Muscle layer of colon (tissue), 2 donors: Measurements from ENCODE around the gene MAML2.

Experiments used
- H3K27ac ChIP-seq: one replicate; pipeline ENCODE4 v1.7.0; 2013; ENCODE audit warnings: low read depth, mild to moderate bottlenecking, low read length, moderate library complexity
- H3K27me3 ChIP-seq, 2 donors: one replicate each; pipeline ENCODE4 v1.7.0; 2013; ENCODE audit warnings: low read length in 2 of 2, mild to moderate bottlenecking in 2 of 2; ENCODE audit not compliant: insufficient read depth in 2 of 2, control insufficient read depth in 1 of 2
- H3K36me3 ChIP-seq: one replicate; pipeline ENCODE4 v1.7.0; 2013; ENCODE audit warnings: mild to moderate bottlenecking, low read length; ENCODE audit not compliant: insufficient read depth
- H3K4me1 ChIP-seq: one replicate; pipeline ENCODE4 v1.7.0; 2013; ENCODE audit warnings: mild to moderate bottlenecking, low read length; ENCODE audit not compliant: insufficient read depth
- H3K4me3 ChIP-seq, 2 donors: one replicate each; pipeline ENCODE4 v1.7.0; 2013; ENCODE audit warnings: low read length in 2 of 2, low read depth in 1 of 2, mild to moderate bottlenecking in 1 of 2, moderate library complexity in 1 of 2
- H3K9ac ChIP-seq: one replicate; pipeline ENCODE4 v1.7.0; 2013; ENCODE audit warnings: low read length
- H3K9me3 ChIP-seq: one replicate; pipeline ENCODE4 v1.7.0; 2013; ENCODE audit warnings: mild to moderate bottlenecking, low read length
- donor health status: abdominal sarcoma.
- donor health status: Adenocarcinoma of cecum.

The MAML2 gene

DNA sequence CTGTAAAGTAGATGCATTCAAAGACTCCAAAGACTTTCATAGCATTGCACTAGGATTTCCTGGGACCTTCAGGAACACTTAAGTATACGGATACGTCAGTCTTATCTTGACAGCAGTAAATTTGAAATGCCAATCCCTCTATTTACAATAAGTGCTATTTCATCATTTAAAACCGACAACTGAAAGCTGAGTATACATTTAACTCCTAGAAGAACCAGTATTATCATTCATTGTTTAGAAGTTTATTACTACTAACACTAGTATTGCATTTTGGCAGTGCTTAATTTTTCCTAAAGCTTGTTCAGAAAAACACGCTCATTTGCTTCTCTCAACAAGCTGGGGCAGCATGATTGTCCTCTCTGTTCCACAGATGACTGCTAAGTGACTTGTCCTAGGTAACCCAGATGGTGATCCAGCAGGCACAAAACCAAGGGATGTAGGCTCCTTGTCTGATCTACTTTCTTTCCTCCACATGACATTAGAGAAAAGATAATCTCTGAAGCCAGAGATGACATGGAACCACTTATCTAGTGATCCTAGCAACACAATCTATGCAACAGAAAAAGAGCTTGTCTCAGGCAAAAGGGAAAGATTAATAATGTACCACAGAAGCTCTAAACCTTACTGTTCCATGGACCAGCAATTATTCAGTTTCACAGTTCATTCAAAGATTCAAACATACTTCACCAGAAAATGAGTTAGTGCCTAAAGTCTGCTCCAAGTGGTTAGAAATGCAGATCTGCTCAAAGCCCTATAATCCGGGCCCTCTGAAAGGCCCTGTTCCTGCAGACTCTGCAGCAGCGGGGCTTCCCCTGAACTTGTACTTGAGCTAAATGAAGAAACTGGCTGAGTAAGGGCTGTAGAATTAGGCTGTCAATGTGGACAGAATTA, 5.2 kb downstream of the MAML2 start:
- Histone ChIP-seq H3K27me3 (no peaks in the 10 kb centered on the region), H3K9me3 (no peaks in the 10 kb centered on the region), H3K4me1 (peaks cover 39% of the 10 kb centered on the region), H3K4me3 (peak overlapping the region in 1 of 2 donors; percentile 9), H3K36me3 (no peaks in the 10 kb centered on the region), H3K27ac (no peak overlapping the region), H3K9ac (no peak overlapping the region)

DNA sequence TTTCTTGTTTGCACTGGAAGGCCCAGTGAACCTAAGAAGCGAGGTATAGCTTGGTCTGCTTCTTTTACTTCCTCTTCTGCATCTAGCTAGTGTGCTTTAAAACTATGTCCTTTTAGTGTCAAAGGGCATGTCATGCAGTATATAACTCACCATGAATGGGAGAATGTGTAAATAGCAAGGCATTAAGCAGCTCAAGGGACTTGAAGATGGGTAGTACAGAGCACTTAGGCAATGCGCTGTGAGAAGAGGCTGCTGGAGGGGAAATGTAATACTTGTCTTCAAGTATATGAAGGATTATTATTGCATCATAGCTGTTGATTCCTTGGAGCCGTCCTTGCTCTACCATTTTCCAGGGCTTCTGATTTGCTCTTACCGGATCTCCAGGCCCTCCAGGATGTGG, 7.6 kb downstream of the MAML2 start:
- Histone ChIP-seq H3K4me3 (no peak overlapping the region), H3K4me1 (peaks cover 31% of the 10 kb centered on the region), H3K36me3 (no peaks in the 10 kb centered on the region), H3K27ac (no peak overlapping the region), H3K27me3 (no peaks in the 10 kb centered on the region), H3K9ac (no peak overlapping the region), H3K9me3 (no peaks in the 10 kb centered on the region)

DNA sequence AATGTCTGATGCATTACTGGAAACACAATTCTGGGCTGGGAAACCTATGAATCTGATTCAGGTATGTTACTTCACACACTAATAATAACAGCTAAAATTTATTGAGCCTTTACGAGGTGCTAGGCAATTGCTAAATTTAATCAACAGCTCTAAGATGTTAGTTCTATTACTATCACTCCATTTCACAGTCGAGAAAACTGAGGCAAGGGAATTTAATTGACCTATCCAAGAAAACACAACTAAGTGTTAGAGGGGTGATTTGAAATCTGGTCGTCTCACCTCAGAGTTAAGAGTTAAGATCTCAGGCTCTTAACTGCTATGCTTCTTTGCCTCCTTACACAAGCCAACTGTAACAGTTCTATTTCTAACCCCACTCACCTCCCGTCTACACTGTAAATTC, 8.8 kb downstream of the MAML2 start:
- Histone ChIP-seq H3K4me3 (no peak overlapping the region), H3K36me3 (no peaks in the 10 kb centered on the region), H3K9me3 (no peaks in the 10 kb centered on the region), H3K9ac (no peak overlapping the region), H3K27me3 (no peaks in the 10 kb centered on the region), H3K27ac (no peak overlapping the region), H3K4me1 (peaks cover 19% of the 10 kb centered on the region)

DNA sequence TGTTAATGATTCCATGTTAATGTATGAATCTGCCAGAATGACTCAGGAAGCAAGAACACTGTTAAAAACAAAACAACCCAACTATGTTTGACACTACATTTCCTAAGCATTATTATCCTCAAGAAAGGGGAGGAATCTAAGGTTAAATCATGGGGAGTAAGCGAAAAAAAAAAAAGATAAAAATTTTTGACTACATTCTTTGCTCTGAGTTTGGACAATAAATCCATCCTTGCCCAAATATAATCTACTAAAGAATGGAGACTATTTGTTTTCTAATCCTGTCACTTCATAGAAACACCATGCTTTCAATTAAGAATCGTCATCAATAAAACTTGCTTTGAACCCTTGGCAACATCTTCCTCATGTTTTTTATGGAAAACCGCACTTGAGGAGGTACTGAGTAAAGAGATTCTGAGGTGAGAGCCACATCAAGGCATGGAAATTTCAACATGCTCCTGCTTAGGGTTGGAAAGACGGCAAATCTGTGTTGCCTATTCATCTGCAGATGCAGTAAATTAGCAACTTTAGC, 9.7 kb downstream of the MAML2 start:
- H3K27ac ChIP-seq = no peak overlapping the region
- no peaks in the 10 kb centered on the region for H3K27me3 ChIP-seq
- no peaks in the 10 kb centered on the region for H3K36me3 ChIP-seq
- no peak overlapping the region for H3K4me3 ChIP-seq
- no peaks in the 10 kb centered on the region for H3K9me3 ChIP-seq
- H3K9ac ChIP-seq = no peak overlapping the region
- peaks cover 12% of the 10 kb centered on the region for H3K4me1 ChIP-seq

DNA sequence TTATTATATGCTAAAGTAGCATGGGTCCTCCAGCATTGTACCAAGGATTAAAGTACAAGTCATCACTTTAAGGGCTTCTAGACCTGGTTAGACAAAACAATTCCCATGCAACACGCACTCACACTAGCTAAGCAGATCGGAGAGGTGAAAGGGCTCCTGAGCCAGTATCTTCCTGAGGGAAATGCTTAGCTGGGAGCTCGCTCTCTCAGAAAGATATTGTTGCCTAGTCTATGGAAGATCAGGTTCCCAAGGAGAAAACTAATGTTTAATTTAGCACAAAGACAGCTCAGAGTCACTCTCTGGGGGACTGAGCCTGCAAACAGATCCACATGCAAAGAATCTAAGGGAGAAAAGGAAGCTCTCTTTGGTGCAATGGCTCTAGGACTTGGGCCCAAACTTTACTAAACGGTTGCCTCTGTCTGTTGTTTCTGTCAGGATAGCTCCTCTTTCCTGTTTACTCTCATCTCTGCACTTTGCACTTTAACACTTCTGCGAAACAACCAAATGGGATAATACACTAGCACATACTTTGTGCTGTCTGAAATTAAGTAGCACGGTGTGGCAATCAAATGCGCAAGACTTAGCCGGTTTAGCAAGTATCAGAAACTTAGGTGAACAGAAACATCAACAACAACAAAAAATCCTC, 10.7 kb downstream of the MAML2 start:
- H3K9me3 ChIP-seq = no peaks in the 10 kb centered on the region
- no peak overlapping the region for H3K27ac ChIP-seq
- no peak overlapping the region for H3K9ac ChIP-seq
- peaks cover 5% of the 10 kb centered on the region for H3K4me1 ChIP-seq
- H3K27me3 ChIP-seq = no peaks in the 10 kb centered on the region
- H3K4me3 ChIP-seq = no peak overlapping the region
- no peaks in the 10 kb centered on the region for H3K36me3 ChIP-seq

DNA sequence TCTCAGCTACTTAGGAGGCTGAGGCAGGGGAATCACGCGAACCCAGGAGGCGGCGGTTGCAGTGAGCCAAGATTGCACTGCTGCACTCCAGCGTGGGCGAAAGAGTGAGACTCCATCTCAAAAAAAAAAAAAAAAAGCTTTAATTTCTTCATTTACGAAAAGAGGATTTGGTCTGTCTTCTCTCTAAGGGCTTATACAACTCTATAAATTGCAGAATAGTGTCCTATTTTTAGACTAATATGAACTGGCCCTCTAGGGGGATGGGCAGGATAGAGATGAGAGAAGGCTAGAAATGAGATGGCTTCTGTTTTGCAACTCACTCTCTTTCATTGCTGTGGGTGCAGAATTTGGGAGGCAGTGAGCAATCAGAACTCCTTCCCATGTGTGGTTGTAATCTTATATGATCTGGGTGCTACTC, 11.3 kb downstream of the MAML2 start:
- Histone ChIP-seq H3K27me3 (no peaks in the 10 kb centered on the region), H3K4me1 (peaks cover 5% of the 10 kb centered on the region), H3K36me3 (no peaks in the 10 kb centered on the region), H3K9me3 (no peaks in the 10 kb centered on the region), H3K9ac (no peak overlapping the region), H3K4me3 (no peak overlapping the region), H3K27ac (no peak overlapping the region)

DNA sequence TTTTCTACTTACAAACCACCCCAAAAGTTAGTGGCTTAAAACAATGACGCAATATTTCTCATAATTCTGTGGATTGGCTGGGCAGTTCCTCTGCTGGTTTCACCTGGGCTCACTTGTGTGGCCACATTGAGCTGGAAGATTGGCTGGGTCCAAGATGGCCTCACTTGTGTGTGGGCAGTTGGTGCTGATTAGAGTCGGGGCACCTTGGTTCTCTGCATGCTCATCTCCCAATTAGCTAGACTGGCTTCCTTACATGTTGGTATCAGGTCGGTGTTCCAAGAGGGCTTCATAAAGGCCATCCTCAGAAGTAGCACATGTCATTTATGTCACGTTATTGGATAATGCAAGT, 12.5 kb downstream of the MAML2 start:
- H3K27ac ChIP-seq = no peak overlapping the region
- no peak overlapping the region for H3K4me3 ChIP-seq
- H3K4me1 ChIP-seq = peaks cover 9% of the 10 kb centered on the region
- no peaks in the 10 kb centered on the region for H3K36me3 ChIP-seq
- no peaks in the 10 kb centered on the region for H3K27me3 ChIP-seq
- H3K9me3 ChIP-seq = no peaks in the 10 kb centered on the region
- H3K9ac ChIP-seq = no peak overlapping the region

DNA sequence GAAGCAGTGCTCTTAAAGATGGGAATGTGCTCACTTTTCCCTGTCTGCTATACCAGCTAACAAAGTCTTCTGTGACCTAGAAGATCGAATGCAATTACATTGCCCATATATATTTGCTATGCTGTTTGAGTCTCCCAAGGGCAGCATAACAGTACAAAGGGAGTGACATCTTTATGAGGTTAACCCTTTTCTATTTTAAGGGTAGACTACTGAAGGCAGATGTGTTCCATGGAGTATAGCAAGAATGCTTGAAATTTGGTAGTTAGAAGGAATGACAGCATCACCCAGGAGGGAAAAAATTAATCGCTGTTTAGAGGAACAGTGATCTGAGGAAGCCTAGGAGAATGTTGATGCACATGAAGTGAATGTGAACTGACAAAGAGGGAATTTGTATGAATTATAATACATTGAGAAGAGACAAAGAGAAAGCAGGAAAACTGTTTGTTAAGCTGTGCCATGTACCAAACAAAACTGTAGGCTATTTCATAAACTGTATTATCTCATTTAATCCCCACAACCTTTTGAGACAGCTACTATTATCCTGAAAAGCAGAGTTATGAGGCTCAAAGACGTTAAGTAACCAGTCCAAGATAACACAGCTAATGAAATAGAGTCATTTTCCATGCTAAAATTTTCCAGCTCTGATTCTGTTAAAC, 13.0 kb downstream of the MAML2 start:
- no peak overlapping the region for H3K9ac ChIP-seq
- no peak overlapping the region for H3K27ac ChIP-seq
- H3K36me3 ChIP-seq = no peaks in the 10 kb centered on the region
- peaks cover 14% of the 10 kb centered on the region for H3K4me1 ChIP-seq
- no peaks in the 10 kb centered on the region for H3K27me3 ChIP-seq
- H3K9me3 ChIP-seq = no peaks in the 10 kb centered on the region
- H3K4me3 ChIP-seq = no peak overlapping the region

DNA sequence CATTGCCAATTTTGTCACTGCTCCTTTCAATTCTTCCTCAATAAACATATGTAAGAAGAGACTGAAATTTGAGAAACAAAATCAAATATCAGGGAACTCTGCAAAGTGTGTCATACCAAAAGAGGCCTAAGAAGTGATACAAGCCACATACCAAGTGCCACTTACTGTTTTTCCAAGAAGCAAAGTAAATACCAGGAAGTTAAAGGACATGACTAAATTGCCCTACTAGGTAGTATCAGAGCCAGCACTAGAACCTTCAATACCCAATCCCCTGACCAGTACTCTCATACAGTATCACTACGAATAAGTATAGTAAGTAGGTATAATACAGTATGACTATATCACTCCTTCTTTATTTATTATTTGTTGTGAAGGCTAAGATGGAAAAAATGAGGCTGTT, 13.6 kb downstream of the MAML2 start:
- peaks cover 15% of the 10 kb centered on the region for H3K4me1 ChIP-seq
- no peak overlapping the region for H3K27ac ChIP-seq

DNA sequence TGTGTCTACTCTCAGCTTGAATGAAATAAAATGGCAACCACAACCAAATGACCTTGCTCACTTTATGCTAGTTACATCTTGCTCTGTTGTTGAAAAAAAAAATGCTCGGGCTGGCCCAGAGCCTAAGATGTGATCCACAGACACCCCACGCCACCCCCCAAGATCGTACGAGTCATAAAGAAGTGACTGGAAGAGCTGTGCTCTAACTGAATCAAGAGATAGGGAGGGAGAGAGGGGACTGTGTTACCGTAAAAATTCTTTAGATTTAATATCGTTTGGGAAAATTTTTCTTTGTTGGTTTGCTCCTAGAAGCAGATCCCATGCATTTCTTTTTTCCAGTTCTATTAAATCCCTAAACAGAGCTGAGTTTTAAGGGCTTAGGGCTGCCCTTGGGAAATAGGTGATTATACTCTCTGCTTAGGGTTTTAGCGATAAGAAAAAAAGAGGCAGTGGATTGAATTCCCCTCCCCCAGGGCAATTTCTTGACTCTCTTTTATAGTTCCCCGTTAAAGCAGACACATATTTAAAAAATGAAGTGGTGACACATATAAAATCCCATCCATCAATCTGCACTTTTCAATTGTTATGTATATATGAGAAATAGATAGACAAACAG, 14.5 kb downstream of the MAML2 start:
- H3K4me3 ChIP-seq = no peak overlapping the region
- peaks cover 15% of the 10 kb centered on the region for H3K4me1 ChIP-seq
- no peaks in the 10 kb centered on the region for H3K9me3 ChIP-seq
- H3K27me3 ChIP-seq = no peaks in the 10 kb centered on the region
- no peaks in the 10 kb centered on the region for H3K36me3 ChIP-seq
- H3K9ac ChIP-seq = no peak overlapping the region
- no peak overlapping the region for H3K27ac ChIP-seq

More for the DNA sequence above, 13.6 kb downstream of the MAML2 start:
- no peaks in the 10 kb centered on the region for H3K9me3 ChIP-seq
- no peaks in the 10 kb centered on the region for H3K27me3 ChIP-seq
- no peak overlapping the region for H3K4me3 ChIP-seq
- no peak overlapping the region for H3K9ac ChIP-seq
- H3K36me3 ChIP-seq = no peaks in the 10 kb centered on the region

DNA sequence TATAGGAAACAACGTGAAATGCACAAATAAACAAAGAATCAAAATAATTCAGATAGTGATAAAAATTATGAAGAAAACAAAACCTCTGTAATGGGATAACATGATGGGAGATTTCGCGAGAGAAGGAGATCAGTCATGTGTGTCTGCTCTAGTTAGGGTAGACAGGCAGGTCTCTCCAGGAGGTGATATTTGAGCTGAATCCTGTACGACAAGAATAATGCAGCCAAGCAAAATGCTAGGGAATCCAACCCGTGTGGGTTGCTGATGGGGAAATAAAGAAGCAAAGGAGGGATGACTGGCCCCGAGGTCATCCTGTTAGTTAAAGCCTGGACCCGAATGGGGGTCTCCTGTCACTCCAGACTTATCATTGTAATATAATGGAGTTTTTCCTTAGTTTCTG, 16.0 kb downstream of the MAML2 start:
- Histone ChIP-seq H3K27me3 (no peaks in the 10 kb centered on the region), H3K4me1 (peaks cover 10% of the 10 kb centered on the region), H3K36me3 (no peaks in the 10 kb centered on the region), H3K4me3 (no peak overlapping the region), H3K27ac (no peak overlapping the region), H3K9me3 (no peaks in the 10 kb centered on the region), H3K9ac (no peak overlapping the region)
